Measurements from ENCODE around the gene PTPRN2. TPM values are rescaled to one million over a fixed set of nuclear protein-coding genes. Genes with fewer than 3 reads are reported as not detected.

PTPRN2 gene
- total RNA-seq, 1 donor from 2014 or later, result 0.41 TPM

- H3K36me3 Mint-ChIP-seq (ENCODE audit: low read depth), result no peaks in the 10 kb centered on the region
- no peaks in the 10 kb centered on the region for H3K27me3 Mint-ChIP-seq (ENCODE audit: insufficient read depth)
- peaks cover 26% of the 10 kb centered on the region for H3K9me3 Mint-ChIP-seq
- H3K4me3 Mint-ChIP-seq, result no peak overlapping the region
- intact Hi-C loops (cut with micrococcal nuclease), result no loop called here
- no peak for DNase-seq (ENCODE audit: low spot score)
- H3K4me1 Mint-ChIP-seq (ENCODE audit: low read depth), result no peaks in the 10 kb centered on the region
- no peak overlapping the region for H3K27ac Mint-ChIP-seq
Measured at GRCh38 chr7:158239290-158239981, 348.2 kb downstream of the PTPRN2 start.

- no peaks in the 10 kb centered on the region for H3K36me3 Mint-ChIP-seq (ENCODE audit: low read depth)
- DNase-seq (ENCODE audit: low spot score), result no peak
- H3K27me3 Mint-ChIP-seq (ENCODE audit: insufficient read depth), result no peaks in the 10 kb centered on the region
- H3K4me1 Mint-ChIP-seq (ENCODE audit: low read depth), result no peaks in the 10 kb centered on the region
- no peak overlapping the region for H3K4me3 Mint-ChIP-seq
- intact Hi-C loops (cut with micrococcal nuclease), result no loop called here
- no peak overlapping the region for H3K27ac Mint-ChIP-seq
- peaks cover 30% of the 10 kb centered on the region for H3K9me3 Mint-ChIP-seq
Measured at GRCh38 chr7:158238616-158239289, 348.9 kb downstream of the PTPRN2 start.

- no peaks in the 10 kb centered on the region for H3K4me1 Mint-ChIP-seq (ENCODE audit: low read depth)
- H3K27ac Mint-ChIP-seq, result no peak overlapping the region
- peaks cover 29% of the 10 kb centered on the region for H3K9me3 Mint-ChIP-seq
- no peak overlapping the region for H3K4me3 Mint-ChIP-seq
- no peak for DNase-seq (ENCODE audit: low spot score)
- no peaks in the 10 kb centered on the region for H3K36me3 Mint-ChIP-seq (ENCODE audit: low read depth)
- no peaks in the 10 kb centered on the region for H3K27me3 Mint-ChIP-seq (ENCODE audit: insufficient read depth)
- intact Hi-C loops (cut with micrococcal nuclease), result no loop called here
Measured at GRCh38 chr7:158237672-158238335, 349.8 kb downstream of the PTPRN2 start.

GRCh38 chr7:158236400-158236799 lies 351.2 kb downstream of the PTPRN2 start:
- H3K4me3 Mint-ChIP-seq, result no peak overlapping the region
- intact Hi-C loops (cut with micrococcal nuclease), result no loop called here
- H3K27ac Mint-ChIP-seq, result no peak overlapping the region
- H3K4me1 Mint-ChIP-seq (ENCODE audit: low read depth), result no peaks in the 10 kb centered on the region
- no peak for DNase-seq (ENCODE audit: low spot score)
- H3K27me3 Mint-ChIP-seq (ENCODE audit: insufficient read depth), result no peaks in the 10 kb centered on the region
- H3K9me3 Mint-ChIP-seq, result peaks cover 21% of the 10 kb centered on the region
- H3K36me3 Mint-ChIP-seq (ENCODE audit: low read depth), result no peaks in the 10 kb centered on the region

GRCh38 chr7:158235862-158236261 lies 351.8 kb downstream of the PTPRN2 start:
- DNase-seq (ENCODE audit: low spot score), result no peak
- intact Hi-C loops (cut with micrococcal nuclease), result no loop called here
- Mint-ChIP-seq H3K36me3 (ENCODE audit: low read depth) (no peaks in the 10 kb centered on the region), H3K4me3 (no peak overlapping the region), H3K27me3 (ENCODE audit: insufficient read depth) (no peaks in the 10 kb centered on the region), H3K9me3 (peaks cover 21% of the 10 kb centered on the region), H3K4me1 (ENCODE audit: low read depth) (no peaks in the 10 kb centered on the region), H3K27ac (no peak overlapping the region)

- H3K9me3 Mint-ChIP-seq, result peaks cover 20% of the 10 kb centered on the region
- no peaks in the 10 kb centered on the region for H3K27me3 Mint-ChIP-seq (ENCODE audit: insufficient read depth)
- H3K27ac Mint-ChIP-seq, result no peak overlapping the region
- H3K4me3 Mint-ChIP-seq, result no peak overlapping the region
- no peak for DNase-seq (ENCODE audit: low spot score)
- intact Hi-C loops (cut with micrococcal nuclease), result no loop called here
- H3K36me3 Mint-ChIP-seq (ENCODE audit: low read depth), result no peaks in the 10 kb centered on the region
- H3K4me1 Mint-ChIP-seq (ENCODE audit: low read depth), result no peaks in the 10 kb centered on the region
Measured at GRCh38 chr7:158229945-158230344, 357.7 kb downstream of the PTPRN2 start.

GRCh38 chr7:158228986-158229385 lies 358.6 kb downstream of the PTPRN2 start:
- intact Hi-C loops (cut with micrococcal nuclease), result no loop called here
- H3K27ac Mint-ChIP-seq, result no peak overlapping the region
- H3K36me3 Mint-ChIP-seq (ENCODE audit: low read depth), result no peaks in the 10 kb centered on the region
- peaks cover 16% of the 10 kb centered on the region for H3K9me3 Mint-ChIP-seq
- no peaks in the 10 kb centered on the region for H3K4me1 Mint-ChIP-seq (ENCODE audit: low read depth)
- no peak overlapping the region for H3K4me3 Mint-ChIP-seq
- no peaks in the 10 kb centered on the region for H3K27me3 Mint-ChIP-seq (ENCODE audit: insufficient read depth)
- DNase-seq (ENCODE audit: low spot score), result no peak

GRCh38 chr7:158228131-158228530 lies 359.5 kb downstream of the PTPRN2 start:
- DNase-seq (ENCODE audit: low spot score), result no peak
- Mint-ChIP-seq H3K27me3 (ENCODE audit: insufficient read depth) (no peaks in the 10 kb centered on the region), H3K36me3 (ENCODE audit: low read depth) (no peaks in the 10 kb centered on the region), H3K4me3 (no peak overlapping the region), H3K27ac (no peak overlapping the region), H3K9me3 (peaks cover 14% of the 10 kb centered on the region), H3K4me1 (ENCODE audit: low read depth) (no peaks in the 10 kb centered on the region)
- intact Hi-C loops (cut with micrococcal nuclease), result no loop called here

GRCh38 chr7:158227258-158227984 lies 360.2 kb downstream of the PTPRN2 start:
- Mint-ChIP-seq H3K9me3 (peaks cover 14% of the 10 kb centered on the region), H3K27ac (no peak overlapping the region), H3K4me3 (no peak overlapping the region), H3K36me3 (ENCODE audit: low read depth) (no peaks in the 10 kb centered on the region), H3K27me3 (ENCODE audit: insufficient read depth) (no peaks in the 10 kb centered on the region), H3K4me1 (ENCODE audit: low read depth) (no peaks in the 10 kb centered on the region)
- intact Hi-C loops (cut with micrococcal nuclease), result no loop called here
- no peak for DNase-seq (ENCODE audit: low spot score)

GRCh38 chr7:158216198-158216597 lies 371.4 kb downstream of the PTPRN2 start:
- Mint-ChIP-seq H3K9me3 (peaks cover 28% of the 10 kb centered on the region), H3K4me1 (ENCODE audit: low read depth) (no peaks in the 10 kb centered on the region), H3K4me3 (no peak overlapping the region), H3K27ac (no peak overlapping the region), H3K36me3 (ENCODE audit: low read depth) (no peaks in the 10 kb centered on the region), H3K27me3 (ENCODE audit: insufficient read depth) (no peaks in the 10 kb centered on the region)
- intact Hi-C loops (cut with micrococcal nuclease), result no loop called here
- no peak for DNase-seq (ENCODE audit: low spot score)

GRCh38 chr7:158209435-158209834 lies 378.2 kb downstream of the PTPRN2 start:
- intact Hi-C loops (cut with micrococcal nuclease), result no loop called here
- no peak for DNase-seq (ENCODE audit: low spot score)
- Mint-ChIP-seq H3K9me3 (peaks cover 13% of the 10 kb centered on the region), H3K27ac (no peak overlapping the region), H3K36me3 (ENCODE audit: low read depth) (no peaks in the 10 kb centered on the region), H3K27me3 (ENCODE audit: insufficient read depth) (no peaks in the 10 kb centered on the region), H3K4me3 (no peak overlapping the region), H3K4me1 (ENCODE audit: low read depth) (no peaks in the 10 kb centered on the region)

- Mint-ChIP-seq H3K27ac (no peak overlapping the region), H3K27me3 (ENCODE audit: insufficient read depth) (peaks cover 2% of the 10 kb centered on the region), H3K4me3 (no peak overlapping the region), H3K9me3 (peaks cover 6% of the 10 kb centered on the region), H3K4me1 (ENCODE audit: low read depth) (no peaks in the 10 kb centered on the region), H3K36me3 (ENCODE audit: low read depth) (no peaks in the 10 kb centered on the region)
- no peak for DNase-seq (ENCODE audit: low spot score)
- intact Hi-C loops (cut with micrococcal nuclease), result no loop called here
Measured at GRCh38 chr7:158206341-158206740, 381.3 kb downstream of the PTPRN2 start.

- peaks cover 9% of the 10 kb centered on the region for H3K9me3 Mint-ChIP-seq
- no peak for DNase-seq (ENCODE audit: low spot score)
- H3K27me3 Mint-ChIP-seq (ENCODE audit: insufficient read depth), result peaks cover 2% of the 10 kb centered on the region
- no peak overlapping the region for H3K27ac Mint-ChIP-seq
- intact Hi-C loops (cut with micrococcal nuclease), result no loop called here
- no peaks in the 10 kb centered on the region for H3K4me1 Mint-ChIP-seq (ENCODE audit: low read depth)
- no peak overlapping the region for H3K4me3 Mint-ChIP-seq
- no peaks in the 10 kb centered on the region for H3K36me3 Mint-ChIP-seq (ENCODE audit: low read depth)
Measured at GRCh38 chr7:158204453-158204852, 383.2 kb downstream of the PTPRN2 start.

Data from activated T-helper 1 cell treated with anti-CD3 and anti-CD28 coated beads, Interleukin-12 subunit alpha, Interleukin-12 subunit beta, Interleukin-2, Interleukin-4 antibody, amounts not matched to agents 30 ng/mL and 10 ng/mL and 1 ng/mL, durations not matched to agents 14 hours and 24 hours and 36 hours (primary cell).